Naive thymus-derived CD4-positive, alpha-beta T cell (primary cell): Measurements from ENCODE around the gene PKP2. TPM values are rescaled to one million over a fixed set of nuclear protein-coding genes. Genes with fewer than 3 reads are reported as not detected.
"Not testable (repeated sequence)": the region's sequence is repeated elsewhere in the genome, so short reads cannot be mapped to it uniquely, and the experiment has no call there.

Experiments
- ATAC-seq: fragments of 150-1000 bp; cut with Tn5 transposase; 2 replicates; pipeline ENCODE4 v1.10.0; 2021; ENCODE audit warnings: mild to moderate bottlenecking, moderate library complexity
- CTCF ChIA-PET: fragments of 350-600 bp; sonication (Branson Sonifier 250); formaldehyde crosslinking; loops from one replicate; lab custom pipeline; 2021; ENCODE audit warnings: antibody characterized with exemption; lab: Charles Lee
- POLR2A ChIA-PET: fragments of 350-600 bp; sonication (Branson Sonifier 250); formaldehyde crosslinking; loops from one replicate; lab custom pipeline; 2021; ENCODE audit warnings: antibody characterized with exemption, inconsistent platforms; lab: Charles Lee
- DNase-seq, 9 donors: peaks; one replicate each; pipeline versions ENCODE4 v3.0.0 to v3.0.0-alpha.2; 2020 to 2022; ENCODE audit warnings: mixed read lengths in 1 of 9
- H3K27ac ChIP-seq: one replicate; pipeline ENCODE4 v1.7.0; 2013; ENCODE audit warnings: mild to moderate bottlenecking, low read depth, low read length, moderate library complexity
- H3K27me3 ChIP-seq, 2 donors: one replicate each; pipeline ENCODE4 v1.7.0; 2013; ENCODE audit warnings: low read length in 2 of 2, mild to moderate bottlenecking in 2 of 2, moderate library complexity in 2 of 2; ENCODE audit not compliant: control insufficient read depth in 2 of 2, insufficient read depth in 2 of 2
- H3K36me3 ChIP-seq, 3 experiments: 1 replicate in 2 of 3; 2 replicates in 1 of 3; pipeline ENCODE4 v1.7.0; 2013; ENCODE audit warnings: low read length in 3 of 3, mild to moderate bottlenecking in 3 of 3, moderate library complexity in 1 of 3; ENCODE audit not compliant: insufficient read depth in 3 of 3, control insufficient read depth in 2 of 3
- H3K4me1 ChIP-seq, 2 donors: one replicate each; pipeline ENCODE4 v1.7.0; 2013; ENCODE audit warnings: low read length in 2 of 2, mild to moderate bottlenecking in 2 of 2, moderate library complexity in 1 of 2; ENCODE audit not compliant: control insufficient read depth in 2 of 2, insufficient read depth in 2 of 2
- H3K4me3 ChIP-seq: 2 replicates; pipeline ENCODE4 v1.7.0; 2013; ENCODE audit warnings: mild to moderate bottlenecking, low read length
- H3K9me3 ChIP-seq, 3 experiments: 1 replicate in 2 of 3; 2 replicates in 1 of 3; pipeline ENCODE4 v1.7.0; 2013; ENCODE audit warnings: low read length in 3 of 3; ENCODE audit not compliant: control insufficient read depth in 2 of 3
- H3K27ac Mint-ChIP-seq, 9 donors: one replicate each; pipeline ENCODE4 v1.8.0; 2020 to 2022; ENCODE audit warnings: mixed read lengths in 9 of 9, mild to moderate bottlenecking in 8 of 9, moderate library complexity in 5 of 9, inconsistent platforms in 2 of 9
- H3K27me3 Mint-ChIP-seq, 5 donors: one replicate each; pipeline ENCODE4 v1.8.0; 2021 to 2022; ENCODE audit warnings: mixed read lengths in 5 of 5, mild to moderate bottlenecking in 1 of 5
- H3K36me3 Mint-ChIP-seq, 5 donors: one replicate each; pipeline ENCODE4 v1.8.0; 2020 to 2022; ENCODE audit warnings: mixed read lengths in 5 of 5, mild to moderate bottlenecking in 3 of 5, inconsistent platforms in 1 of 5
- H3K4me1 Mint-ChIP-seq, 7 donors: one replicate each; pipeline ENCODE4 v1.8.0; 2020 to 2022; ENCODE audit warnings: mixed read lengths in 7 of 7, mild to moderate bottlenecking in 3 of 7, inconsistent platforms in 1 of 7
- H3K4me3 Mint-ChIP-seq, 10 donors: one replicate each; pipeline ENCODE4 v1.8.0; 2020 to 2022; ENCODE audit warnings: mild to moderate bottlenecking in 10 of 10, mixed read lengths in 10 of 10, moderate library complexity in 6 of 10, inconsistent platforms in 2 of 10
- H3K9me3 Mint-ChIP-seq, 11 donors: one replicate each; pipeline ENCODE4 v1.8.0; 2020 to 2022; ENCODE audit warnings: mixed read lengths in 11 of 11, mild to moderate bottlenecking in 4 of 11, inconsistent platforms in 1 of 11, moderate library complexity in 1 of 11
- intact Hi-C, 2 donors: fragments of 100-400 bp; cut with micrococcal nuclease; formaldehyde crosslinking; loops; one replicate each; pipeline ENCODE4 v1.15.1; 2023
- polyA plus RNA-seq, 2 donors: library from polyadenylated mRNA; unstranded; fragments of 300-500 nt; fragmentation: Illumina TruSeq; gene quantifications; one replicate each; pipeline ENCODE4 v1.2.3, GENCODE V29; 2021
- total RNA-seq, 6 experiments: library from RNA in 5 of 6; stranded (reverse) in 5 of 6; gene quantifications; 1 replicate in 5 of 6; 2 replicates in 1 of 6; pipeline ENCODE4 v1.2.3 and lab custom pipeline; 2021 to 2026

PKP2 gene
- total and polyA plus RNA-seq, 7 experiments from 2014 or later = 0.16 to 2.0 (median 0.94) TPM; not detected in 1

- no peak overlapping the region for H3K4me3 Mint-ChIP-seq
- no peak overlapping the region for H3K27ac Mint-ChIP-seq
- ATAC-seq = no peak
Measured at GRCh38 chr12:32881107-32881506, 15.5 kb downstream of the PKP2 start.

GRCh38 chr12:32879066-32879465 is 17.5 kb downstream of the PKP2 start:
- H3K9me3 ChIP-seq, CTCF ChIA-PET, H3K27ac Mint-ChIP-seq, H3K36me3 ChIP-seq, H3K36me3 Mint-ChIP-seq, H3K4me3 ChIP-seq, POLR2A ChIA-PET, H3K27me3 ChIP-seq, ATAC-seq, H3K4me1 ChIP-seq, H3K4me3 Mint-ChIP-seq, H3K9me3 Mint-ChIP-seq, H3K27me3 Mint-ChIP-seq, intact Hi-C loops, H3K4me1 Mint-ChIP-seq, H3K27ac ChIP-seq, DNase-seq: not testable (repeated sequence)

More at GRCh38 chr12:32881107-32881506, 15.5 kb downstream of the PKP2 start:
- H3K9me3 Mint-ChIP-seq = peaks cover 0 to 3% (median 0%) of the 10 kb centered on the region in 11 donors
- Histone ChIP-seq H3K9me3 (no peaks in the 10 kb centered on the region), H3K27me3 (no peaks in the 10 kb centered on the region), H3K4me3 (no peak overlapping the region), H3K4me1 (no peaks in the 10 kb centered on the region), H3K27ac (no peak overlapping the region), H3K36me3 (no peaks in the 10 kb centered on the region)
- ChIA-PET POLR2A (no interaction called here), CTCF (no interaction called here)
- intact Hi-C loops = no loop called here
- H3K27me3 Mint-ChIP-seq = peaks cover 0 to 6% (median 0%) of the 10 kb centered on the region in 5 donors
- DNase-seq = no peak
- H3K4me1 Mint-ChIP-seq = no peaks in the 10 kb centered on the region
- no peaks in the 10 kb centered on the region for H3K36me3 Mint-ChIP-seq

GRCh38 chr12:32877601-32878459 is 18.7 kb downstream of the PKP2 start:
- Histone ChIP-seq H3K27me3 (no peaks in the 10 kb centered on the region), H3K4me3 (no peak overlapping the region), H3K9me3 (no peaks in the 10 kb centered on the region), H3K36me3 (no peaks in the 10 kb centered on the region), H3K4me1 (no peaks in the 10 kb centered on the region), H3K27ac (no peak overlapping the region)
- H3K9me3 Mint-ChIP-seq = peaks cover 0 to 3% (median 0%) of the 10 kb centered on the region in 11 donors
- H3K4me1 Mint-ChIP-seq = no peaks in the 10 kb centered on the region
- H3K36me3 Mint-ChIP-seq = no peaks in the 10 kb centered on the region
- intact Hi-C loops = no loop called here
- H3K27ac Mint-ChIP-seq = no peak overlapping the region
- ATAC-seq (no peak), DNase-seq (no peak)
- peaks cover 0 to 2% (median under 1%) of the 10 kb centered on the region in 5 donors for H3K27me3 Mint-ChIP-seq
- CTCF ChIA-PET = no interaction called here
- H3K4me3 Mint-ChIP-seq = no peak overlapping the region
- POLR2A ChIA-PET = no interaction called here

GRCh38 chr12:32876004-32876403 is 20.6 kb downstream of the PKP2 start:
- H3K4me1 Mint-ChIP-seq = no peaks in the 10 kb centered on the region
- POLR2A ChIA-PET = no interaction called here
- H3K27me3 Mint-ChIP-seq = peaks cover 0 to 13% (median 5%) of the 10 kb centered on the region in 5 donors
- no peak overlapping the region for H3K27ac ChIP-seq
- DNase-seq = no peak
- intact Hi-C loops = no loop called here
- no peaks in the 10 kb centered on the region for H3K9me3 ChIP-seq
- no peak overlapping the region for H3K4me3 Mint-ChIP-seq
- no peaks in the 10 kb centered on the region for H3K4me1 ChIP-seq
- H3K9me3 Mint-ChIP-seq = peaks cover 0 to 3% (median 0%) of the 10 kb centered on the region in 11 donors
- H3K27me3 ChIP-seq = no peaks in the 10 kb centered on the region
- no peak overlapping the region for H3K4me3 ChIP-seq
- CTCF ChIA-PET = no interaction called here
- H3K36me3 Mint-ChIP-seq = no peaks in the 10 kb centered on the region
- H3K27ac Mint-ChIP-seq = no peak overlapping the region
- no peak for ATAC-seq
- no peaks in the 10 kb centered on the region for H3K36me3 ChIP-seq

- Mint-ChIP-seq H3K27me3 (peaks cover 0 to 14% (median 5%) of the 10 kb centered on the region in 5 donors), H3K9me3 (peaks cover 0 to 2% (median 0%) of the 10 kb centered on the region in 11 donors), H3K4me1 (no peaks in the 10 kb centered on the region), H3K27ac (no peak overlapping the region), H3K36me3 (no peaks in the 10 kb centered on the region), H3K4me3 (no peak overlapping the region)
- ATAC-seq (no peak), DNase-seq (no peak)
- ChIA-PET POLR2A (no interaction called here), CTCF (no interaction called here)
- Histone ChIP-seq H3K4me3 (no peak overlapping the region), H3K4me1 (no peaks in the 10 kb centered on the region), H3K36me3 (no peaks in the 10 kb centered on the region), H3K27ac (no peak overlapping the region), H3K9me3 (no peaks in the 10 kb centered on the region), H3K27me3 (no peaks in the 10 kb centered on the region)
- intact Hi-C loops = no loop called here
Measured at GRCh38 chr12:32874975-32875374, 21.6 kb downstream of the PKP2 start.

GRCh38 chr12:32874078-32874477 is 22.5 kb downstream of the PKP2 start:
- DNase-seq (no peak), ATAC-seq (no peak)
- Mint-ChIP-seq H3K27ac (no peak overlapping the region), H3K9me3 (peaks cover 0 to 2% (median 0%) of the 10 kb centered on the region in 11 donors), H3K36me3 (peaks cover 0 to under 1% (median 0%) of the 10 kb centered on the region in 5 donors), H3K4me3 (no peak overlapping the region), H3K4me1 (no peaks in the 10 kb centered on the region), H3K27me3 (peaks cover 0 to 14% (median 5%) of the 10 kb centered on the region in 5 donors)
- ChIA-PET POLR2A (no interaction called here), CTCF (no interaction called here)
- Histone ChIP-seq H3K9me3 (no peaks in the 10 kb centered on the region), H3K4me3 (no peak overlapping the region), H3K27me3 (no peaks in the 10 kb centered on the region), H3K27ac (no peak overlapping the region), H3K36me3 (no peaks in the 10 kb centered on the region), H3K4me1 (no peaks in the 10 kb centered on the region)
- intact Hi-C loops = no loop called here

GRCh38 chr12:32872416-32872815 is 24.2 kb downstream of the PKP2 start:
- H3K36me3 ChIP-seq, H3K36me3 Mint-ChIP-seq, H3K4me1 ChIP-seq, H3K27ac ChIP-seq, ATAC-seq, H3K4me3 Mint-ChIP-seq, H3K9me3 ChIP-seq, H3K4me3 ChIP-seq, H3K9me3 Mint-ChIP-seq, H3K27me3 ChIP-seq, POLR2A ChIA-PET, H3K4me1 Mint-ChIP-seq, H3K27ac Mint-ChIP-seq, intact Hi-C loops, DNase-seq, CTCF ChIA-PET: not testable (repeated sequence)
- peaks cover 0 to 14% (median 5%) of the 10 kb centered on the region in 5 donors for H3K27me3 Mint-ChIP-seq
